T-helper 2 cell treated with Interferon-gamma antibody and Interleukin-4, amounts not matched to agents 100 ng/mL and 5 ng/mL, for 36 hours (primary cell): ENCODE data around the gene GARIN5A. TPM values are rescaled to one million over a fixed set of nuclear protein-coding genes. Genes with fewer than 3 reads are reported as not detected.
"Not testable (repeated sequence)": the region's sequence is repeated elsewhere in the genome, so short reads cannot be mapped to it uniquely, and the experiment has no call there.

Experiments used
- intact Hi-C: fragments of 100-400 bp; cut with micrococcal nuclease; formaldehyde crosslinking; loops from one replicate; pipeline ENCODE4 v1.15.1; 2023
- total RNA-seq: library from RNA; stranded (reverse); gene quantifications from 2 replicates; pipeline ENCODE4 v1.2.3, GENCODE V29; 2022

GARIN5A gene
- total RNA-seq, 1 donor from 2014 or later, result 0.36 TPM

DNA sequence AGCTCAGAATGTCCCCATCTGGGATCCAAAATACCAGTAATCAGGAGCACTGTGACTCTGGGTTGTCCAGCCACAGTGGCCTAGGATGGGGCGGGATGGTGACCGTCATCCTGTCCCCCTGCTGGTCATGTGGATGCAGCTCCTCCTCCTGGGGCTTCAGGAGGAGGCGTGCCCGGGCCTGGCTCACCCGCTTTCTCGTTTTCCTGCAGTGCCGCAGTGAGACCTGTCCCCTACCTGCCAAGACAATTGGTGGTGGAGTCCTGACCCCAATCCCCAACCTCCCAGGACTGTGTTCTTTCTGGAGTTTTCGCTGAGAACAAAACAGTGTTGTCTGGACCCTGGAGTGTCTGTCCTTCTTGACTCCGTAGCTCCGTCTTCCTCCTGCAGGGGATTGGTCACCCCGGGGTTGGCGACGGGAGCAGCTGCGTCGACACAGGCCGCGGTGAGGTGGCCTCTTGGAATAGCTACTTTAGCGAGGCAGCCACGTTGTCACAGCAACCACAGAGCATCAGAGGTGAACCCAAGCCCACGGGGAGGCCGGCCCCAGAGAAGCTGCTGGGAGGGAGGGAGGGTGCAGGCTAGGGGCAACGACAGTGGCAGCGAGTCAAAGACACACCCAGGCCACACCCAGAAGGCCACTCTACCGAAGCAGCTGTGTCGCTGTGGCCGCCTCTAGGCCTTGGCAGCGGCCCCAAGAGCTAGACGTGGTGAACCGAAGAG lies 10.5 kb downstream of the GARIN5A start:
- intact Hi-C loops, result no loop called here

DNA sequence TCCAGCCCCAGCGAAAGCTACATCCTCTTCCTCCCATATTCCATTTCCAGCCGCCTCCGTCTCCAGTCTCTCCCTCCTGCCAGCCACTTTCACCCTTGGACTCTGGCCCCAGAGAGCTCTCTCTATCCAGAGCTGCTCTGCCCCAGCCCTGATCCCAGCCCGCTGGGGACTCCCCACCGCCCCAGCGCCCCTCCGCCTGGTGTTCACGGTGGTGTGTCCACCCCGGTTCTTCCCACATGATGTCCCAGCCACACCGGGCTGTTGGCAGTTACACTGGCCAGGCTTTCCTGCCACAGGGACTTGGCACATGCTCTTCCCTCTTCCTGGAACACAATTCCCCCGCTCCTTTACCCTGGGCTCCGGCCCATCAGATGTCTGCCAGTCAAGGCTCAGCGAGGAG lies 11.6 kb downstream of the GARIN5A start:
- intact Hi-C loops, result no loop called here

DNA sequence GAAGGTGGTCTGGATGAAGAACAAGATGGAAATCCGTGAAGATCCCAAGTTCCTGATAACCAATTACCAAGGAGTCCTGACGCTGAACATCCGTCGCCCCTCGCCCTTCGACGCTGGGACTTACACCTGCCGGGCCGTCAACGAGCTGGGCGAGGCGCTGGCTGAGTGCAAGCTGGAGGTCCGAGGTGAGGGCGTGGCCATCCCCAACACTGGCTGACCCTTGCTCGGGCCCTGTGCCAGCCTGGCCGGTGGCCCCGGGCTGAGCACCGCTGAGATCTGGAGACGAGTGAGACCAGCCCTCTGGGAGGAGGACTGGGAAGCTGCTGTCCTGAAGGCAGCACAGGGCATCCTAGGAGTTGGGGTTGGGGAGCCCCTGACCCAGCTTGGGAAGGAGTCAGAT lies 12.3 kb downstream of the GARIN5A start:
- intact Hi-C loops, result no loop called here

DNA sequence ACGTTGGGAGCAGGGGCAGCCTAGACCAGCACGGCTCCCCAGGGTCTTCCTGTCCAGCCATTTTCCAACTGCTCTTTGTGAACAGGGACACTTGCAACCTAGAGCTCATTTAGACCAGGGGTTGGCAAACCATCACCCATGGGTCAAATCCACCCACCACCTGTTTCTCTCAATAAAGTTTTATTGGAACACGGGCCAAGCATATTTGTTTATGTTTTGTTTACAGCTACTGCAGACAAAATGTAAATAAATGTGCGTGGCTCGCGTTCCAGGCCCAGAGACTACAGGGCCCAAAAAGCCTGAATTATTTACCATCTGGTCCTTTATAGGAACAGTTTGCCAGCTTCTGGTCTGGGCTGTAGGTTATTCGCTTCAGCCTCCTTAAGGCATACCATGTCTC lies 13.7 kb downstream of the GARIN5A start:
- intact Hi-C loops, result no loop called here

DNA sequence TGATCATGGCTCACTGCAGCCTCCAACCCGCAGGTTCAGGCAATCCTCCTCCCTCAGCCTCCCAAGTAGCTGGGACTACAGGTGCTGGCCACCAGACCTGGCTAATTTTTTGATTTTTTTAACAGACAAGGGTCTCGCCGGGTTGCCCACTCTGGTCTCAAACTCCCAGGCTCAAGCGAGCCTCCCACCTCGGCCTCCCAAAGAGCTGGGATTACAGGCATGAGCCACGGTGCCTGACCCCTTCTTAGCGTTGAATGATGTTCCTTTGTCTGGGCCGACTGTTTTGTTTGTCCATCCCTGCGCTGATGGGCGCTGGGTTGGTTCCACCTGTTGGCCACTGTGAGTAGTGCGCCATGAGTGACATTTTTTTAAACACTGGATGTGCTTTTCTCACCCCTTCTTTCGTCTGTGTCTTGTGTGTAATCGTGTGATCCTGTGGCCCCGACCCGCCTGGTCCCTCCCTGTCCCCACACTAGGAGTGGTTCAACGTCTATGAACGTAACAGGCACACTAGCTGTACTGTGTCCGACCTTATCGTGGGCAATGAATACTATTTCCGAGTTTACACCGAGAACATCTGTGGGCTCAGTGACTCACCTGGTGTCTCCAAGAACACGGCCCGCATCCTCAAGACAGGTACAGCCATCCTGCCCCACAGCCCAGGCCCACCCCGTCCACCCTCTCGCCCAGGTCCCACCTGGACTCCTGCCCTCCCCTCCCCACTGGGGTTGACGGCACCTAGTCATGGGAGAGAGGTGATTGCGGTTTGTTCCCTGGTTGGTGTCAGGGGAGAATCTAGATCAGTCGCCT lies 15.4 kb downstream of the GARIN5A start:
- intact Hi-C loops, result loop anchor here (1.0 kb wide), 2 partner anchors 93 to 104 kb away; no protein-coding TSS in a partner anchor

DNA sequence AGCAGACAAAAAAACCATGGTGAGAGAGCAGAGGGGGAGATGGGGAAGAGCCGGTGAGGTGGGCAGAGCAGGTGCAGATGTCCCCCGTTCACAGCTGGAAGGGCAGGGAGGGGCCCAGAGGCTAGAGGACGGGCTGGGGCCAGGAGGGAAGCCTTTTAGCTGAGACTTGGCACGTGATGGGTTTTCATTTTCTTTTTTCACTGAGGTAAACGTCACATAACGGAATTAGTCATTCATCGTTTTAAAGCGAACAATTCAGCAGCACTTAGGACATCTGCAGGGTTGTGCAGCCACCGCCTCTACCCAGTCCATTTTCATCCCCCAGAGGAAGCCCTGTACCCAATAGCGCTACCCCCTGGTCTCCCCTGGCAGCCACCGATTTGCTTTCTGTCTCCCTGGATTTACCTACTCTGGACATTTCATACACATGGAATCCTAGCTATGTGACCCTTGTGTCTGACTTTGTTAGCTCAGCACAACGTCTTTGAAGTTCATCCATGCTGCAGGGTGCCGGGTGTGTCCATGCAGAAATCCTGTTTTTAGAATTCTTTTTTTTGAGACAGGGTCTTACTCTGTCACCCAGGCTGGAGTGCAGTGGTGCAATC lies 16.4 kb downstream of the GARIN5A start:
- intact Hi-C loops, result no loop called here

DNA sequence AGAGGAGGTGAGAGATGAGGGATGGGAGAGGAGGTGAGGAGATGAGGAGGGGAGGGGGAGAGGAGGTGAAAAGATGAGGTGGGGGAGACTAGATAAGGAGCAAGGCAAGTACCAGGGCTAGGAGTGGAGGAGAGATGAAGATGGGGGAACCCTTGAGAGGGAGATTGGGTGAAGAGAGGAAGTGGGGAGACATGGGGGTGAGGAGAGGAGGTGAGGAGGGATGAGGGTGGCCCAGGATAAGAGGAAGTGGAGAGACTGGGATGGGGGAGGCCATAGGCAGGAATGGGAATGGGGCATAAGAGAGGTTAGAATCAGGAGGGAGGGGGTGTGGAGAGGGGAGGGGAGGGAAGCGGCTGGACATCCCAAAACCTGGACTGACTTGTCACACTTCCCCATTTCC lies 17.0 kb downstream of the GARIN5A start:
- intact Hi-C loops, result no loop called here

DNA sequence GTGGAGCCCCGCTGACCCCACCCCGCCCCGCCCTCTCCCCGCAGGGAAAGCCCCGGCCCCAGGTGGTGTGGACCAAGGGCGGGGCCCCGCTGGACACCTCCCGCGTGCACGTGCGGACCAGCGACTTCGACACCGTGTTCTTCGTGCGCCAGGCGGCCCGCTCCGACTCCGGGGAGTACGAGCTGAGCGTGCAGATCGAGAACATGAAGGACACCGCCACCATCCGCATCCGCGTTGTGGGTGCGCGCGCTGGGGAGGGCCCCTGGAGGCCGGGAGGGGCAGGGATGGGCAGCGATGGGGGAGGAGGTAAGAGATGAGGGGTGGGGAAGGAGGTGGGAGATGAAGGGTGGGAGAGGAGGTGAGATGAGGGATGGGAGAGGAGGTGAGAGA lies 17.6 kb downstream of the GARIN5A start:
- intact Hi-C loops, result no loop called here

DNA sequence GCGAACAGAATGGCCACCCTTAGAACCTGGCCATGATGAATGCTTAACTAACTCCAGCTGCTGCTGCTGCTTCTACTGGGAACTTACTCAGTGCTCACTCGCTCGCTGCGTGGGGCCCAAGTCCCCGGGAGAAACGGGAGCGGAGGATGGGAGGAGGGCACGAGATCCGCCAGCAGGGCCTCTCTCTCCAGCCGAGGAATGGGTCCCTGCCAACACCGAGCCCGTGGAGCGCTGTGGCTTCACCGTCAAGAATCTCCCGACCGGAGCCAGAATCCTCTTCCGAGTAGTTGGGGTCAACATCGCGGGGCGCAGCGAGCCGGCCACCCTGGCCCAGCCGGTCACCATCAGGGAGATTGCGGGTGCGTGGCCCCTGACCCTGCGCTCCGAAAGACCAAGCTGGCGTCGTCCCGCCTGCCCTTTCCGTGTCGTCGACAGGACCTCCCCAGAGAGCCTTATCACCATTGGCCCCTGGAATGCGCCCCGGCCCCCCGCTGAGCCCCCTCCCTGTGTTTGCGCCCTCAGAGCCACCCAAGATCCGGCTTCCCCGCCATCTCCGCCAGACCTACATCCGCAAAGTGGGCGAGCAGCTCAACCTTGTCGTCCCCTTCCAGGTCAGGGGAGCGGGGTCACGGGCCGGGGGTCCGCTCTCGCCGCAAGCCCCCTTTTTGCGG lies 18.1 kb downstream of the GARIN5A start:
- intact Hi-C loops, result no loop called here

DNA sequence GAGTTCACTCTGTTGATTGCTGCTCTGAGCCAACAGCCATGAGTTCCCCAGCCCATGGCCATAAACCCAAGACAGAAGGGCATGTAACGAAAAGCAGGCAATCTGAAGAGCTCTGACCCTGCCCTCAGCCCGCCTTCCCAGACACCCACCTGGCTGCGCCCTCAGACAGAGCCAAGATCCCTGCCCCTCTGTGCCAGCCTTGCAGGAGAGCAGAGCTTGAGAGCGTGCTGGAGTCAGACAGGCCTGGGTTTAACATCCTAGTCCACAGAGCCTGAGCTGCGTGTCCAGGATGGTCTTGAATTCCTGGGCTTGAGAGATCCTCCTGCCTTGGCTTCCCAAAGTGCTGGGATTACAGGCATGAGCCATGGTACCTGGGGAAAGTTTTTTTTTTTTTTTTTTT lies 19.3 kb downstream of the GARIN5A start:
- intact Hi-C loops, result no loop called here

DNA sequence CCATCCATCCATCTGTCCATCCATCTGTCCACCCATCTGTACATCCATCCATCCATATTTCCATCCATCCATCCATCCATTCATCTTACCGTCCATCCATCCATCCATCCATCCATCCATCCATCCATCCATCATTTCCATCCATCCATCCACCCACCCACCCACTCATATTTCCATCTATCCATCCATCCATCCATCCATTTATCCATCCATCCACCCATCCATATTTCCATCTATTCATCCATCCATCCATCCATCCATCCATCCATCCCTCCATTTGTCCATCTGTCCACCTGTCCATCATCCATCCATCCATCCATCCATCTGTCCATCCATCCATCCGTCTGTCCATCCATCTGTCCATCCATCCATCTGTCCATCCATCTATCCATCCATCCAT lies 20.7 kb downstream of the GARIN5A start:
- intact Hi-C loops, result no loop called here

DNA sequence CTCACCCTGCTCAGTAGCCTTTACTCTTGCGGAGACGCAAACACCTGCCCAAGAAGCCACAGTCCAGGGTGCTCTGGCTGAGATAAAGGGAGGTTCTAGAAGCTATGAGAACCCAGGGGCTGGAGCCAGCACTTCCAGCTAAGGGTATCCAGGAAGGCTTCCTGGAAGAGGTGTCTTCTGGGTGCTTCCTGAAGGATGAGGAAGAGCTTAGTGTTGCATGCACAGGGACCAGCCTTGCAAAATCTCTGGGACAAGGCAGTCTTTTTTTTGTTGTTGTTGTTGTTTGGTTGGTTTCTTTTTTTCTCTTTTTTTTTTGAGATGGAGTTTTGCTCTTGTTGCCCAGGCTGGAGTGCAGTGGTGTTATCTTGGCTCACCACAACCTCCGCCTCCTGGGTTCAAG lies 23.4 kb downstream of the GARIN5A start:
- intact Hi-C loops, result no loop called here

DNA sequence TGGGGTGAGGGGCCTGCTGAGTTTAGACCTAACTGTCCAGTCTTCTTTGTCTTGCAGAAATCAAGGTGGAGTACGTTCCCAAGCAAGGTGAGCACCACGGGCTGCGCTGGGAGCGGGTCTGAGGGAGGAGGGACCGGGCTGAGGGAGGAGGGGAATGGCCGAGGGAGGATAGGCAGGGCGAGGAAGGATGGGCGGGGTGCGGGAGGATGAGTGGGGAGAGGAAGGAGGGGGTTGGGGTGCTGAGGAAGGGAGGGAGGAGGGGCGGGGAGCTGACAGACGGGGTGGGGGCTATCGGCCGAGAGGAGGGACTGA lies 25.5 kb downstream of the GARIN5A start:
- intact Hi-C loops, result no loop called here

DNA sequence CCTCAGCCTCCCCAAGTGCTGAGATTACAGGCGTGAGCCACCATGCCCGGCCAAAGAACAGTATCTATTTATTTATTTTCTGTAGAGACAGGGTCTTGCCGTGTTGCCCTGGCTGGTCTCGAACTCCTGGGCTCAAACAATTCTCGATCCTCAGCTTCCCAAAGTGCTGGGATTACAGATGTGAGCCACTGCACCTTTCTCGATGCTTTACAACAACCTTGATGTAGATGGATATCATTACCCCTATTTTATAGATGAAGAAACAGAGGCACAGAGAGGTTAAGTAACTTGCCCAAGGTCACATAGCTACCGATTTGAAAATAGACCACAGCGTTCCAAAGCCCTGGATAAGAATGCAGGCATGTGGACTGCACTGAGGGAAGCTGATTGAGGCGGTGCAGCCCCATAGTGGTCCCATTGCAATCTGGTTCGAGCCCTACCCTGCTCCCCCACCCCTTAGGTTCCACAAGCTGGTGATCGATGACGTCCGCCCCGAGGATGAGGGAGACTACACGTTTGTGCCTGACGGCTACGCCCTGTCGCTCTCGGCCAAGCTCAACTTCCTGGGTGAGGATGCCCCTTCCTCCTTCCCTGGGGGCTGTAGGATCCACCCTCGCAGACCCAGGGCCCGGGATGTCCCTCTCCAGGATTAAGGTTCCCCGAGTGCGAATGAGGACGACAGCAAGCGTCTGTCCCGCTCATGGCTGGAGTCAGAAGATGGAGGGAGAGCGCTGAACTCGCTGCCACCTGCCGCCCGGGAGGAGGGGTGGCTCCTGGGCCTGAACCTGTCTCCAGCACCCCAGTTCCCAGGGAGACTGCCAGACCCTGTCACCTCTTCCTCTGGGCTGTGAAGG lies 26.1 kb downstream of the GARIN5A start:
- intact Hi-C loops, result no loop called here

DNA sequence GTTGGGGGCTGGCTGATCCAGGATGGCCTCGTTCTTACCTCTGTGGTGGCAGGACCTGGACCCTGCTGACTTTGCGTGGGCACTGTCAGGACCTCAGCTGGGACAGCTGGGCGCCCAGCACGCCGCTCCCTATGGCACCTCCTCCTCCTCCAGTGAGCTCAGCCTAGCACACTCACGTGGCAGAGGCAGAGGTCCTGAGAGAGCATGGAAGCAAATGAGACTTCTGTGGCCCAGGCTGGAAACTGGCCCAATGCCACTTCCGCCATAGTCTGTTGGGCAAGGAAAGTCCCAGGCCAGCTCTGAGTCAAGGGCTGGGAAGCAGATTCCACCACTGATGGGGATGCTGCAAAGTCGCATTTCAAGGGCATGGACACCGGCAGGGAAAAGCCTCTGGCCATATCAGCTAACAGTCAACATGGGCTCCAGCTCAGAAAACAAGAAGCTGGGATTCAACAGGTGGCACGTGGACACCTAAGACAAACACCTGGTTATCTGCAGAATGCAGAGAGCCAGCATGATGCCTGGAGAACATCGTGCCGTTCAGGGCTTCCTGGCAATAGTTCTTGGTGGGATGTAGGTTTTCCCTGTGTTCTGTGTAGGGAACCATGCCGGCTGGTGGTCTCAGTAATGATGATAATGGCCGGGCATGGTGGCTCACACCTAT lies 27.3 kb downstream of the GARIN5A start:
- intact Hi-C loops, result no loop called here

DNA sequence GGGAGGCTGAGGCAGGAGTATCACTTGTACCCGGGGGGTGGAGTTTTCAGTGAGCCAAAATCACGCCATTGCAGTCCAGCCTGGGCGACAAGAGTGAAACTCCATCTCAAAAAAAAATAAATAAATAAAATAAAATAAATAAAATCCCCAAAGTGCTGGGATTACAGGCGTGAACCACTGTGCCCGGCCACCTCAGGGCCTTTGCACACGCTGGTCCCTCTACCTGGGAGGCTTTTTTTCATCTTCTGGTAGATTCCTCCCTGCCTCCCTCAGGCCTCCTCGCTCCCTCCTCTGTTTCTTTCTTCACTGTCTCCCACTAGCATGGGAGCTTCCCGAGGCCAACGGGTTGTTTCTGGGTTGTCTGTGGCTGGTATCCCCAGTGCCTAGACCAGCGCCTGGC lies 28.9 kb downstream of the GARIN5A start:
- intact Hi-C loops, result no loop called here

DNA sequence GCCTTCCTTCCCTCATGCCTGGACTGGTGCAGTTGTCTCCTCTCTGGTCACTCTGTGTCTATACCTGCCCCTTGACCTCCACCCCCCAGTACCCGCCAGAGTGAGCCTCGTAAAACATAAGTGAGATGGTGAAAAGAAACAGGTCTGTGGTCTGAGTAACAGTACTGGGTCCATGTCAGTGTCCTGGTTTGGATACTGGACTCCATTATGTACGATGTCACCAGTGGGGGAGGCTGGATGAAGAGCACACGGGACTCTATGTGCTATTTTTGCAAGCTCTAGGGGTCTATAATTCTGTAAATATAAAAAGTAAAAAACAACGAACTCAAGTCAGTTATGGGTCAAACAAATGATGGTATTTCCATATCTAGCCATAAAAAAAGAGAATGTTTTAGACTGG lies 29.6 kb downstream of the GARIN5A start:
- intact Hi-C loops, result no loop called here

DNA sequence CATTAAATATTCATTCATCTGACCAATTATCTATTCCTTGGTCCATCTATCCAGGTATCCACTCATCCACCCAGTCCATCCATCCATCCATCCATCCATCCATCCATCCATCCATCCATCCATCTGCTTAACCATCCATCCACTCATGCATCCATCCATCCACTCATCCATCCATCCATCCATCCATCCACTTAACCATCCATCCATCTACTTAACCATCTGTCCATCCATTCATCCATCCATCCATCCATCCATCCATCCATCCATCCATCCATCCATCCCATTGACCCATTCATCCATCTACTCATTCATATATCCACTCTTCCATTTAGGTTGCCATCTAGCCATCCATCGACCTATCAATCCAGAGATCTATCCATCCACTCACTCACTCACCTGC lies 32.6 kb downstream of the GARIN5A start:
- intact Hi-C loops, result no loop called here

DNA sequence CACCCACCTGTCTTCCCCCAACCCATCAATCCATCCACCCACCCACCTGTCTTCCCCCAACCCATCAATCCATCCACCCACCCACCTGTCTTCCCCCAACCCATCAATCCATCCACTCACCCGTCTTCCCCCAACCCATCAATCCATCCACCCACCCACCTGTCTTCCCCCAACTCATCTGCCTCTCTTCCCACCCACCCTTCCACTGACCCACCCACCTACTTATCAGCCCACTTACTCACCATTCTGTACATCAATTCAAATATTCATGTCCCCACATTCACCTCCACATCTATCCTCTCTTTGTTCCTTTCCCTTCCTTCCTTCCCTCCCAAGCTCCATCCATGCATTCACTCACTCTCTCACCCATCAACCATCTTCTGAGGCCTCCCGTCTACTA lies 37.5 kb downstream of the GARIN5A start:
- intact Hi-C loops, result not testable (repeated sequence)

DNA sequence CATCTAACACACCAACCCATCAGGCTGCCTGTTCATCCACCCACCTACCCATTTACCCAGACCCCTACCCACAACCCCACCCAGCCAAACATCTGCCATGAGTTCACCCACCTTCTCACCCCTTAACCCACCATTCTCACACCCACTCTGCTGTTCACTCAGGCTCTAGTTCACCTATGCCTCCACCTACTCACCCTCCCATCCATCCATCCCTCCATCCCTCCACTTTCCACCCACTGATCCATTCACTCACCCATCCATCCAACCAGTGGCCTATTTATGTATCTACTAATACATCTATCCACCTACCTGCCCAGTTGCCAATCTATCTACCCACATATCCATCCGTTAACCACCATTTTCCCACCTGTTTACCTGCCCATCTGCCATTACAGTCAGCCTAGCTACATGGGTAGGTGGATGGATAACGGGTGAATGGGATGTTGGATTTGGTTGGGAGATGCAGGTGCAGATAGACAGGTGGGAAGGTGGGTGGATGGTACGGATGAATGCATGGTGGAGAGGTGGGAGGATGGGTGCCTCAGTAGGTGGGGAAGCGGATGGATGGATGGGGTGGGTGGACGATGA lies 38.7 kb downstream of the GARIN5A start:
- intact Hi-C loops, result no loop called here
